Measurements from ENCODE around the gene PALLD. TPM values are rescaled to one million over a fixed set of nuclear protein-coding genes. Genes with fewer than 3 reads are reported as not detected.

PALLD gene
- total RNA-seq, 5 donors from 2014 or later (not counting 1 experiment from before 2014, with no cell fraction given), result 0.56 to 1.9 (median 0.93) TPM

GRCh38 chr4:168908093-168908492, 411.2 kb downstream of the PALLD start:
- H3K27me3 ChIP-seq (replicated peaks in 1 of 2; ENCODE audit: control insufficient read depth in 2 of 2, extremely low read depth in 1 of 2, insufficient read depth in 2 of 2, low read length in 1 of 2), result no peaks in the 10 kb centered on the region
- H3K27ac ChIP-seq (ENCODE audit: low read length), result peak overlapping the region; percentile 9
- Mint-ChIP-seq H3K36me3 (no peaks in the 10 kb centered on the region), H3K4me1 (no peaks in the 10 kb centered on the region), H3K4me3 (no peak overlapping the region), H3K27ac (no peak overlapping the region), H3K9me3 (no peaks in the 10 kb centered on the region), H3K27me3 (no peaks in the 10 kb centered on the region)
- no peaks in the 10 kb centered on the region for H3K36me3 ChIP-seq (ENCODE audit: control insufficient read depth in 2 of 2, extremely low read depth in 1 of 2, insufficient read depth in 1 of 2, low read length in 1 of 2)
- ATAC-seq (replicated peaks in 1 of 4) (no peak), DNase-seq (no peak)
- no peak overlapping the region for H3K4me3 ChIP-seq (ENCODE audit: control insufficient read depth in 1 of 2, extremely low read depth in 1 of 2, low read length in 1 of 2)
- ChIA-PET CTCF (no interaction called here), POLR2A (no interaction called here)
- H3K4me1 ChIP-seq (ENCODE audit: control insufficient read depth in 1 of 2, extremely low read depth in 1 of 2, insufficient read depth in 2 of 2, low read length in 2 of 2), result peaks cover 0 to 5% of the 10 kb centered on the region in 2 experiments
- no peaks in the 10 kb centered on the region for H3K9me3 ChIP-seq
- WGBS (ENCODE audit: insufficient coverage), result no CpG with 5 or more reads among the region's 1 CpG

GRCh38 chr4:168908851-168909273, 412.0 kb downstream of the PALLD start:
- H3K4me3 Mint-ChIP-seq, result no peak overlapping the region
- POLR2A ChIA-PET, result interaction anchor here in 1 of 2 donors (0.6 kb wide), 1 partner anchor 25 kb away, joined by 3 read pairs; no protein-coding TSS in a partner anchor
- Histone ChIP-seq H3K9me3 (no peaks in the 10 kb centered on the region), H3K27ac (ENCODE audit: low read length) (no peak overlapping the region), H3K36me3 (ENCODE audit: control insufficient read depth in 2 of 2, extremely low read depth in 1 of 2, insufficient read depth in 1 of 2, low read length in 1 of 2) (no peaks in the 10 kb centered on the region), H3K4me3 (ENCODE audit: control insufficient read depth in 1 of 2, extremely low read depth in 1 of 2, low read length in 1 of 2) (no peak overlapping the region), H3K4me1 (ENCODE audit: control insufficient read depth in 1 of 2, extremely low read depth in 1 of 2, insufficient read depth in 2 of 2, low read length in 2 of 2) (peaks cover 0 to 5% of the 10 kb centered on the region in 2 experiments), H3K27me3 (replicated peaks in 1 of 2; ENCODE audit: control insufficient read depth in 2 of 2, extremely low read depth in 1 of 2, insufficient read depth in 2 of 2, low read length in 1 of 2) (no peaks in the 10 kb centered on the region)
- no peaks in the 10 kb centered on the region for H3K27me3 Mint-ChIP-seq
- no CpG with 5 or more reads among the region's 3 CpGs for WGBS (ENCODE audit: insufficient coverage)
- H3K9me3 Mint-ChIP-seq, result no peaks in the 10 kb centered on the region
- CTCF ChIA-PET, result no interaction called here
- no peaks in the 10 kb centered on the region for H3K4me1 Mint-ChIP-seq
- H3K27ac Mint-ChIP-seq, result no peak overlapping the region
- no peak for ATAC-seq (replicated peaks in 1 of 4)
- DNase-seq, result no peak
- no peaks in the 10 kb centered on the region for H3K36me3 Mint-ChIP-seq

- H3K36me3 ChIP-seq (ENCODE audit: control insufficient read depth in 2 of 2, extremely low read depth in 1 of 2, insufficient read depth in 1 of 2, low read length in 1 of 2), result no peaks in the 10 kb centered on the region
- ChIA-PET POLR2A (no interaction called here), CTCF (interaction anchor here (1.7 to 3.4 kb wide), 2 partner anchors 9 kb away, joined by 7 to 23 read pairs; no protein-coding TSS in a partner anchor)
- no peaks in the 10 kb centered on the region for H3K4me1 ChIP-seq (ENCODE audit: control insufficient read depth in 1 of 2, extremely low read depth in 1 of 2, insufficient read depth in 2 of 2, low read length in 2 of 2)
- Mint-ChIP-seq H3K27me3 (no peaks in the 10 kb centered on the region), H3K4me1 (no peaks in the 10 kb centered on the region), H3K36me3 (no peaks in the 10 kb centered on the region), H3K9me3 (no peaks in the 10 kb centered on the region), H3K27ac (no peak overlapping the region), H3K4me3 (no peak overlapping the region)
- H3K27ac ChIP-seq (ENCODE audit: low read length), result no peak overlapping the region
- no peak for ATAC-seq (replicated peaks in 1 of 4)
- H3K9me3 ChIP-seq, result no peaks in the 10 kb centered on the region
- no peaks in the 10 kb centered on the region for H3K27me3 ChIP-seq (replicated peaks in 1 of 2; ENCODE audit: control insufficient read depth in 2 of 2, extremely low read depth in 1 of 2, insufficient read depth in 2 of 2, low read length in 1 of 2)
- no peak overlapping the region for H3K4me3 ChIP-seq (ENCODE audit: control insufficient read depth in 1 of 2, extremely low read depth in 1 of 2, low read length in 1 of 2)
- no peak for DNase-seq
- 100% methylated on average over 1 of the region's 2 CpGs for WGBS (ENCODE audit: insufficient coverage)
These were observed 417.2 kb downstream of the PALLD start for GRCh38 chr4:168914095-168914494.

- DNase-seq (peak in 1 of 35 experiments; percentile 35), ATAC-seq (replicated peaks in 1 of 4) (no peak)
- Mint-ChIP-seq H3K36me3 (no peaks in the 10 kb centered on the region), H3K4me1 (no peaks in the 10 kb centered on the region), H3K9me3 (no peaks in the 10 kb centered on the region), H3K4me3 (no peak overlapping the region), H3K27me3 (no peaks in the 10 kb centered on the region), H3K27ac (no peak overlapping the region)
- Histone ChIP-seq H3K27me3 (replicated peaks in 1 of 2; ENCODE audit: control insufficient read depth in 2 of 2, extremely low read depth in 1 of 2, insufficient read depth in 2 of 2, low read length in 1 of 2) (no peaks in the 10 kb centered on the region), H3K4me1 (ENCODE audit: control insufficient read depth in 1 of 2, extremely low read depth in 1 of 2, insufficient read depth in 2 of 2, low read length in 2 of 2) (no peaks in the 10 kb centered on the region), H3K27ac (ENCODE audit: low read length) (no peak overlapping the region), H3K36me3 (ENCODE audit: control insufficient read depth in 2 of 2, extremely low read depth in 1 of 2, insufficient read depth in 1 of 2, low read length in 1 of 2) (no peaks in the 10 kb centered on the region), H3K4me3 (ENCODE audit: control insufficient read depth in 1 of 2, extremely low read depth in 1 of 2, low read length in 1 of 2) (no peak overlapping the region), H3K9me3 (no peaks in the 10 kb centered on the region)
- ChIA-PET POLR2A (interaction anchor here (0.6 to 0.7 kb wide), 2 partner anchors 16 to 1110 kb away, joined by 7 to 8 read pairs; no protein-coding TSS in a partner anchor), CTCF (interaction anchor here (0.7 kb wide), 2 partner anchors 227 to 732 kb away, joined by 3 to 9 read pairs; no protein-coding TSS in a partner anchor)
- 80% methylated on average over 2 of the region's 8 CpGs for WGBS (ENCODE audit: insufficient coverage)
These were observed 420.4 kb downstream of the PALLD start for GRCh38 chr4:168917138-168917779.

- ChIA-PET POLR2A (interaction anchor here in 1 of 2 donors (0.6 kb wide), 1 partner anchor 667 kb away, joined by 3 read pairs; no protein-coding TSS in a partner anchor), CTCF (interaction anchor here (0.5 to 2.0 kb wide), 5 partner anchors 8 to 575 kb away, joined by 3 to 13 read pairs (median 5); no protein-coding TSS in a partner anchor)
- Mint-ChIP-seq H3K27me3 (no peaks in the 10 kb centered on the region), H3K36me3 (no peaks in the 10 kb centered on the region), H3K4me1 (peaks cover 0 to 6% (median 0%) of the 10 kb centered on the region in 3 donors), H3K27ac (no peak overlapping the region), H3K9me3 (no peaks in the 10 kb centered on the region), H3K4me3 (no peak overlapping the region)
- no peaks in the 10 kb centered on the region for H3K27me3 ChIP-seq (replicated peaks in 1 of 2; ENCODE audit: control insufficient read depth in 2 of 2, extremely low read depth in 1 of 2, insufficient read depth in 2 of 2, low read length in 1 of 2)
- ATAC-seq (replicated peaks in 1 of 4), result no peak
- no peaks in the 10 kb centered on the region for H3K4me1 ChIP-seq (ENCODE audit: control insufficient read depth in 1 of 2, extremely low read depth in 1 of 2, insufficient read depth in 2 of 2, low read length in 2 of 2)
- H3K4me3 ChIP-seq (ENCODE audit: control insufficient read depth in 1 of 2, extremely low read depth in 1 of 2, low read length in 1 of 2), result no peak overlapping the region
- DNase-seq, result no peak
- no peak overlapping the region for H3K27ac ChIP-seq (ENCODE audit: low read length)
- no peaks in the 10 kb centered on the region for H3K36me3 ChIP-seq (ENCODE audit: control insufficient read depth in 2 of 2, extremely low read depth in 1 of 2, insufficient read depth in 1 of 2, low read length in 1 of 2)
- no CpG with 5 or more reads among the region's 4 CpGs for WGBS (ENCODE audit: insufficient coverage)
- H3K9me3 ChIP-seq, result no peaks in the 10 kb centered on the region
These were observed 423.0 kb downstream of the PALLD start for GRCh38 chr4:168919706-168920324.

GRCh38 chr4:168920441-168921065, 423.7 kb downstream of the PALLD start:
- WGBS (ENCODE audit: insufficient coverage), result no CpG with 5 or more reads among the region's 6 CpGs
- Mint-ChIP-seq H3K27me3 (no peaks in the 10 kb centered on the region), H3K36me3 (no peaks in the 10 kb centered on the region), H3K4me1 (peaks cover 0 to 6% (median 0%) of the 10 kb centered on the region in 3 donors), H3K4me3 (no peak overlapping the region), H3K27ac (no peak overlapping the region), H3K9me3 (no peaks in the 10 kb centered on the region)
- H3K9me3 ChIP-seq, result no peaks in the 10 kb centered on the region
- ChIA-PET POLR2A (interaction anchor here in 1 of 2 donors (0.5 kb wide), 1 partner anchor 90 kb away, joined by 3 read pairs; the partner anchor contains the start of gene CBR4), CTCF (interaction anchor here (0.5 to 4.9 kb wide), 10 partner anchors 8 to 645 kb away, joined by 3 to 23 read pairs (median 4); no protein-coding TSS in a partner anchor)
- no peaks in the 10 kb centered on the region for H3K4me1 ChIP-seq (ENCODE audit: control insufficient read depth in 1 of 2, extremely low read depth in 1 of 2, insufficient read depth in 2 of 2, low read length in 2 of 2)
- H3K4me3 ChIP-seq (ENCODE audit: control insufficient read depth in 1 of 2, extremely low read depth in 1 of 2, low read length in 1 of 2), result no peak overlapping the region
- ATAC-seq (replicated peaks in 1 of 4), result no peak
- DNase-seq, result no peak
- H3K36me3 ChIP-seq (ENCODE audit: control insufficient read depth in 2 of 2, extremely low read depth in 1 of 2, insufficient read depth in 1 of 2, low read length in 1 of 2), result no peaks in the 10 kb centered on the region
- no peaks in the 10 kb centered on the region for H3K27me3 ChIP-seq (replicated peaks in 1 of 2; ENCODE audit: control insufficient read depth in 2 of 2, extremely low read depth in 1 of 2, insufficient read depth in 2 of 2, low read length in 1 of 2)
- H3K27ac ChIP-seq (ENCODE audit: low read length), result no peak overlapping the region
